HG02571 (cell line): ENCODE results near the gene LECT2.

Experiments used
- ATAC-seq: cut with Tn5 transposase; IDR thresholded peaks from one replicate; pipeline ENCODE4 v1.9.1; 2021; ENCODE audit warnings: mild to moderate bottlenecking, moderate library complexity; ENCODE audit not compliant: unreplicated experiment

Gene LECT2

DNA sequence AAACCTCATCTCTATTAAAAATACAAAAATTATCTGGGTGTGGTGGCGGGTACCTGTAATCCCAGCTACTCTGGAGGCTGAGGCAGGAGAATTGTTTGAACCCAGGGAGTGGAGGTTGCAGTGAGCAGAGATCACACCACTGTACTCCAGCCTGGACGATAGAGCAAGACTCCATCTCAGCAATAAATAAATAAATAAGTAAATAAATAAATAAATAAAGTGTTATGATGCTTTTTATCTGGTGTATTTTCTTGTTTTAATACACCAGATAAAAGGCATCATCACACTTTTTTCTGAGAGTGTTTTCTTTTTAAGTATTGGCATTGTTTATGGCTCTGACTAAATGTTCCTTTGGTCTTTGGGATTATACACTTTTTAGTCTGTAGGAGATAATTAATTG lies 24.2 kb upstream of the LECT2 start:
- no peak for ATAC-seq

DNA sequence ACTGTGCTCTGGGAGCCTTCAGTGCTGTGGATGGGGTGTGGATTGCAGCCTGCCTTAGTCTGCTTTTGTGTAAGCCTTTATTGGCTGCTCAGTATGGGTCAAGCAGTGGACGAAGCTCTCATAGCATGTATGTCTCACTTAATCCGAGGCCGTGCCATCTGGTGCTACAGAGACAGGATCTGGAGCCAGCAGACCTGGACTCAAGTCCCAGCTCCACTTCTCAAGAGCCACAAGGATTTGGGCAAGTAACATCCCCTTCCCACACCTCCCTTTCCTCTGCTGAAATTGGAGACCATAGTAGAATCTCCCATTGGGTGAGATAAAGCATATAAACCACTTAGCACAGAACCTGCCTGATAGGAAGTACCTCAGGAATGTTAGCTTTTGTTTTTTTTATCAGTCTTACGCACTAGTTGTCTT lies 23.4 kb upstream of the LECT2 start:
- no peak for ATAC-seq

- peak; percentile 71 for ATAC-seq
Measured at GRCh38 chr5:135977375-135977928, 22.7 kb upstream of the LECT2 start.

GRCh38 chr5:135976216-135976615 lies 21.4 kb upstream of the LECT2 start:
- no peak for ATAC-seq

DNA sequence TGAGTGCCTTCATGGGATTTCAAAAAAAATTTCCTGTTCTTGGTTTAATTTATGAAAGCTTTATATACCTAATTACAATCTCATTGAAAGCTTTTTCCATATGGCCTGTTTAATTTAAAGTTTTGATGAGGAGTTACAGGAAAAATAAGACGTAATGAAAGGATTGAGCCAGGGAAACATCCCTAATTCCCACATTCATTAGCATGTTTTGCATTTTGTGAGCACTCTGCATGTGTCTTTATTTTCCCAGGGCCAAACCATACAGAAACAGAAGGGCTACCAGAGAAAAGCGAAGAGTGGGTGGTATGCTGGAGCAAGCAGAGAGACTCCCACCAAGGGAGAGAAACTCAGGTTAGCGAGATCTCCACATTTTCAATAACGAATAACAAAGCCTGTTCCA lies 20.3 kb upstream of the LECT2 start:
- ATAC-seq = no peak

DNA sequence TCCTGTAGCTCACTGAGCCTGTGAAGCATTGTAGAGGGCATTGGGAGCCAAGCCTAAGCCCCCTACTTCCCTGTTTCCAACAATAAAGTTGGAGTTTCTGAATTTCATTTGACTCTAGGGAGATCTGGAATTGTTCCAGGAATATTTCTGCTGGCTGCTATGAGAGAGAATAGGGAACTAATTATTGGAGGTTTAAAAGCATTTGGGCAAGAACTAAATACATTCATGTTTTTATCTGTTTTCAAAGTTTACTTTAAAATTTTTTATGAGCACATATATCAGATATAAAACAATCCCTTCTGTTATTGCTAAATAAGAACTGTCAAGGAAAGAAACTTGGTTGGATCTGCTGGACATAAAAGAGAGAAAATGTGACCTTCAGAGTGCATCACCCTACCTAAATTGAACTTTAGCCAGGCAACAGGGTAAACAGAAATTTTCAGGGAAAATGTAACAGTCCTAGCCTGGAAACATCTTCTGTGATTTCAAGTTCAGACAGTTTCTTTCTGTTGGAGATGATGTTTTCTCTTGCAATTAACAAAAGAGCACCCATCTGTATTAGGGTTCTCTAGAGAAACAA lies 19.3 kb upstream of the LECT2 start:
- no peak for ATAC-seq

DNA sequence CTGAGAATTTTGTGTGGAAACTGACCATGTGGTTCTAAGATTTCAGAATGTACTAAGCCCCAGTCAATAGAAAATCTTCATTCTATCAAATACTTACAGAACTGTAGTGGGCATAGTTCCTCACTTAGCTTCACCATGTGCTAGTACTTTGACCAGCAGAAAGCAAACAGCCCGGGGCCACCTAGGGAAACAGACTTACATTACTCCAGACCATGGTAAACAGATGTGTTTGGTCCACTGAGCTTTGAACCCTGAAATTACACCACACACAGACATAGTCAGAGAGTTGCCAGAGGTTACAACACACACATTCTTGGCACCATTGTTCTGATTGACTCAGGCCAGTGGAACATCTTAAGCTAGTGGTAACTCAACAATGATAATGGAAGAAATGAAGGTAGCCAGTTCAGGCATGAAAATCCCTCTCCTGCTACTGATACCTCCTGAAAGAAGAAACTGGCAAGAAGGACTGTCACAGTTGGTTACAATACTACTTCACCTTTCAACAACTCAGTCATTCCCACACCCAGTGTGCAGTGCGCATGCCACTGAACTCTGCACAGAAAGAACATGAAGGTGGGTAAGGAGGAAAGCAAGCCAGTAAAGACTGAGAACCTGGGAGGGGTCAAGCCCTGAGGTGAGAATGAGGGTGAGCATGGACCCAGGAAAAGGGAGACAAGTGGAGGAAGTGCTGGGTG lies 18.7 kb upstream of the LECT2 start:
- ATAC-seq = no peak

- no peak for ATAC-seq
Measured at GRCh38 chr5:135971701-135972100, 16.9 kb upstream of the LECT2 start.

GRCh38 chr5:135966790-135967189 lies 12.0 kb upstream of the LECT2 start:
- ATAC-seq = no peak

DNA sequence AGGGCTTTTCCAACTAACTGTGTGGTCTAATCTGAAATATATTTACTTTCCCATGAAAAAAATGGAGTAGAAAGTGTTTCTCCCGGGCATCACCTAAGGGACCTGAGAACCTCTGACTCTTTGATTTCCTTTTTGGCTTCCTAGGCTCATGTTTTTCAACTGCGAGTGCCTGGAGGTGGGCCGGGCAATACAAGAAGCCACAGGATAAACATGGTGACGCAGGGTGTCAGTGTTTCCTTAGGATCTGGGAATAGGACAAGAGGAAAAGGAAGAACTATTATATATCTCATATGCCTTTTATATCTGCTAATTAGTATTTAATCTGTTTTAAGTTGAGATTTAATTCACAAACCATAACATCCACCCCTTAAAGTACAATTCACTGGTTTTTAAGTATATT lies 11.4 kb upstream of the LECT2 start:
- ATAC-seq = no peak

- no peak for ATAC-seq
Measured at GRCh38 chr5:135965504-135965903, 10.7 kb upstream of the LECT2 start.

GRCh38 chr5:135964670-135965320 lies 10.0 kb upstream of the LECT2 start:
- ATAC-seq = no peak

- ATAC-seq = no peak
Measured at GRCh38 chr5:135955525-135955924, 742 bp upstream of the LECT2 start.

DNA sequence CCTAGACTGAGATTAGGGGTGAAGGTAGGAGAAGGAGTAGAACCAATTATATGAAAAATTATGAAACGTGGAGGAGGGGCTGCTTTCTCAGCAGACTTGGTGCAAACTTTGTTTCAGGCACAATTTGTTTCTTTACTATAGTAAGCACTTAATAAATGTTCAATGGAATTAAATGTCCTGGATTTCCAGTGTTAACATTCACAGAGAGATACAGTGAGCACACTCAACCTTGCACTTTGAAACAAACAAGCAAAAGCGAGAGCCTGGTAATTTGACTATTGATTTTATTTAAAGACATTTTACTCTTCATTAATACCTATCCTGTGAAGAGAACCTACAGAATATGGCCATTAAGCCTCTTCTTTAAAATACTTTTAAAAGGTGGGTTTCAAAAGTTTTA lies 933 bp downstream of the LECT2 start:
- ATAC-seq = no peak

DNA sequence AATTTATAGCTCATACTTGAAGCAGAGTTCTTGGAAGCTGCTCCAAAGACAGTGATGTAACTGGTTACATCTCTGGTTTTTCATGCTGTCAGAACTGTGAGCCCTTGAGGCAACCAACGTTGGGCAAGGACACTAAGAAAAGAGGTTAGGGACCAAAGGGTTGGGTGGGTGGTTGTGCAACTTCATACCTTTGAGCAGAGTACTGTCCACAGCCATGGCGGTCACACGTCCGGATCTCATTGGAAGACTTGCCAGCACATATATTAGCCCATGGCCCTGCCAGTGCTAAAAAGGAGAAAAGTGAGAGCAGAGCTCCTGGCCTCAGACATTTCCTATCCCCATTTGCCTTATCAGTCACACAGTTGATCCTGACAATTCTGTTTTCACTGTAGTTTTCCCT lies 2.1 kb downstream of the LECT2 start:
- no peak for ATAC-seq

DNA sequence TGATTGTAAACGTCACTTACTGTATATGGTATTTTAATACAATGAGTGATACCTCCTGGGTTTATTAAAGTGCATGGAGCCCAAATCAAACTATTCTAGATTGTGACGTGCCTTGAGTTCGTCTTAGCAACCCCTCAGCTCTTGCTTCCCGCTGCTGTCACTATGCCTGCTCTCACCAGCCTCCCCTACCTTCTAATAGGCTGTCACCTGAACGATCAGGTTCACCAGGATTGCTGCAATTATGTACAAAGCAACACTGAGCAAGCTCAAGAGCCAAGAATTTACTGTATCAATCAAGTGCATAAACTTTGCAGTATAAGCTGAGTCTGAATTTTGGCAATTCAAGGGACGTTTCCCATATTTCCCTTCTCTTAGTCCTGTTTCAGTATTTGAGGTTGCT lies 3.0 kb downstream of the LECT2 start:
- no peak for ATAC-seq

GRCh38 chr5:135951257-135951656 lies 3.5 kb downstream of the LECT2 start:
- no peak for ATAC-seq

DNA sequence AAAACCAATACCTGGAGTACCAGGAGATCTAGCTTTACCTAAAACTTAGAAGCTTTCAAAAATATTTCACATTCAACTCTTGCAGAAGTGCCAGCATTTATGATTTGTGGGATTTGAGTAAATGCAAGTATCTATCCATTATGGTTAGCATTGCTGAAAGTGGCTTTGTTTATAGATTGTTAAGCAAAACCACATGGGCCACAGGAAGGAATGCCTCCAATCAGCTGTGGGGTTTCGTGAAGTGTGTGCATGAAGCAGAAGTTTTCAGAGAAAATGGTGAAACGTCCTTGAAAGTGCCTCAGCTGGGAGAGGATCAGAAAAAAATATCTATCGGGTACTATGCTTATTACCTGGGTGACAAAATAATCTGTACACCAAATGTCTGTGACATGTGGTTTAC lies 4.2 kb downstream of the LECT2 start:
- no peak for ATAC-seq

- ATAC-seq = no peak
Measured at GRCh38 chr5:135944967-135945560, 9.7 kb downstream of the LECT2 start.

- ATAC-seq = no peak
Measured at GRCh38 chr5:135944564-135944963, 10.2 kb downstream of the LECT2 start.

DNA sequence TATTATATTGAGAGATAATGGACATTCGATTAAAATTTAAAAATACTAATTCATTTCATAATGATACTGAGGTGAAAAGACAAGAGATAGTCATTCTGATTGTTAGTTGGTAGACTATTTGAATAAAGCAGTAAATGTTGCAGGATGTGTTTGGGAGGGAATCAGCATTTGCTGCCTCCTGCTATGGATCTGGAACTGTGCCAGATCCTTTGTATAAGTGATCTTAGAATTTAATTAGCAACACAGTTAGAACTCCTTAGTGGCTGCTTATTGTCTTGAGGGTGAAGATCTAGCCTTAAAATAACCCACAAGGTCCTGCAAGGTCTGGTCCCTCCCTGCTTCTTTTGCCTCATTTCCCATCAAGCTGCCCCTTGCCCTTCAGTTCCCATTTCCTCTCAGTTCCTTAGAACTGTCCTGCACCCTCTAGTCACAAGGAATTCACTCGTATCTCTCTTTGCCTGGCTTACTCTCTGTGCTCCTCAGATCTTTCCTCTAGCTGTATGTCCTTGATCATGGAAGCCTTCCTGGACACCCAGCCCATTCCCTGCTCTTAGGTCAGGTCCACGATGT lies 12.5 kb downstream of the LECT2 start:
- no peak for ATAC-seq
